KOPT-K1 (cell line): Measurements from ENCODE around the gene NTRK1.

ENCODE experiments used
- H3K27ac ChIP-seq: fragments of 200-600 bp; sonication (generic); 2 replicates; pipeline ENCODE4 v1.5.1; 2016; ENCODE audit warnings: antibody characterized with exemption, mild to moderate bottlenecking, low read depth, low read length; ENCODE audit not compliant: poor library complexity, severe bottlenecking
- H3K36me3 ChIP-seq: fragments of 200-600 bp; sonication (generic); 2 replicates; pipeline ENCODE4 v1.5.1; 2017; ENCODE audit warnings: antibody characterized with exemption, mild to moderate bottlenecking, low read length, moderate library complexity; ENCODE audit not compliant: insufficient read depth
- H3K9me3 ChIP-seq: fragments of 200-600 bp; sonication (generic); 2 replicates; pipeline ENCODE4 v1.5.1; 2017; ENCODE audit warnings: antibody characterized with exemption, low read length, mild to moderate bottlenecking; ENCODE audit not compliant: insufficient read depth, poor library complexity, severe bottlenecking

Gene NTRK1

GRCh38 chr1:156845055-156845952, 15.4 kb upstream of the NTRK1 start:
- Histone ChIP-seq H3K36me3 (no peaks in the 10 kb centered on the region), H3K9me3 (no peaks in the 10 kb centered on the region), H3K27ac (no peak overlapping the region)

- Histone ChIP-seq H3K9me3 (no peaks in the 10 kb centered on the region), H3K36me3 (no peaks in the 10 kb centered on the region), H3K27ac (no peak overlapping the region)
These were observed 14.6 kb upstream of the NTRK1 start for GRCh38 chr1:156845953-156846545.

DNA sequence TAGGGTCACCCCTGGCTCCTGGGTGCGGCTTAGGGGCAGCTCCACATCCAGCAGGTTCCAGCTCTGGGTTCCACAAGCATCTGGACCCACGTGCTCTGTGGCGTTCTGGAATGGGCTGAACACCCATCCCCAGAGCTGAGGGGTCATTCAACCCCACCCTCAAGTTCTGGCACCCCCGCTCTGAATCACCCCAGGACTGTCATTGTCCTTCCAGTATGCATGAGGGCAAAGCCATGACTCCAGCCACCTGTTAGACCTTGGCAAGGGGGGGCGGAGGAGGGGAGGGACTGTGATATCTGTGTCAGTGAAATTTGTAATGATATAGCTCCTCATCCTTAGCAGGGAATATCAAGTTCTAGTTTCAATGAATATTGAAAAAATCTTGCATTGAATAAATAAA, 14.0 kb upstream of the NTRK1 start:
- Histone ChIP-seq H3K27ac (no peak overlapping the region), H3K36me3 (no peaks in the 10 kb centered on the region), H3K9me3 (no peaks in the 10 kb centered on the region)

DNA sequence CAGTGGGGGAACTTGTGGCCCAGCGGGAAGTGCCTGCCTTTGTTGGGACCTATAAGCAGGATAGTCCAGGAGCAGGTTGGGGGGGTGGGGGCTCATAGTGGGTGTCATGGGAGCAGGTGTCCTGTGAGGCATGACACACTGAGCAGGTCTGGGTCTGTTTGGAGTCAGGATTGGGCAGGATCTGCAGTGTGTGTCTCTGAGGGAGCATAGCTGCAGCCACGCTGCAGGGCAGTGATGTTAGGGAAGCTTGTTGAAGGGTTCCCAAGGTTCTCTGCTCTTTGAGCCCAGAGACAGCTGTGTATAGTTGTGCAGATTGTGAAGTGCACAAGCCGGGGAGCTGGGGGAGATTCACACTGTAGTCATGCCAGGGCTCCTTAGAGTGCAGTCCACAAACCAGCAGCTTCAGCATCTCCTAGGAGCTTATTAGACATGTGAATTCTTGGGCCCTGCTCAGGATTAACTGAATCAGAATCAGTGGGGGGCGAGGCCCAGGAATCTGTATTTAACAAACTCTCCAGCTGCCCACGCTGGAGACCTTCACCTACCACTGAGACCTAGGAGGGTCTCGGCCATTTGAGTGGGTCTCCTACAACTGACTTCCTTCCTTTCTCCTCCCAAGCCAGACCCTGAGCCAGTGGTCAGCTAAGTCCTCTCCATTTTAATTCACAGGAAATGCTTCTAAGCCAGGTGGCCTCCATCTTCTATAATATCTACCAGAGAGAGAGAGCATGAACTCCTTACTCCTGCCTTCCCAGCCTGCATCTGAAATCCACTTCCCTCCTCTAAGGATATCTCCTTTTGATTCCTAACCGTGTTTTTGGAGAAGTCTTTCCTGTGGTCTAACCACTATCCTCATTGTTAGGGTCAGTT, 12.8 kb upstream of the NTRK1 start:
- H3K36me3 ChIP-seq, result no peaks in the 10 kb centered on the region
- H3K27ac ChIP-seq, result no peak overlapping the region
- no peaks in the 10 kb centered on the region for H3K9me3 ChIP-seq

- Histone ChIP-seq H3K9me3 (no peaks in the 10 kb centered on the region), H3K27ac (no peak overlapping the region), H3K36me3 (no peaks in the 10 kb centered on the region)
These were observed 12.1 kb upstream of the NTRK1 start for GRCh38 chr1:156848461-156849150.

GRCh38 chr1:156849151-156849496, 11.5 kb upstream of the NTRK1 start:
- no peaks in the 10 kb centered on the region for H3K9me3 ChIP-seq
- no peak overlapping the region for H3K27ac ChIP-seq
- no peaks in the 10 kb centered on the region for H3K36me3 ChIP-seq

DNA sequence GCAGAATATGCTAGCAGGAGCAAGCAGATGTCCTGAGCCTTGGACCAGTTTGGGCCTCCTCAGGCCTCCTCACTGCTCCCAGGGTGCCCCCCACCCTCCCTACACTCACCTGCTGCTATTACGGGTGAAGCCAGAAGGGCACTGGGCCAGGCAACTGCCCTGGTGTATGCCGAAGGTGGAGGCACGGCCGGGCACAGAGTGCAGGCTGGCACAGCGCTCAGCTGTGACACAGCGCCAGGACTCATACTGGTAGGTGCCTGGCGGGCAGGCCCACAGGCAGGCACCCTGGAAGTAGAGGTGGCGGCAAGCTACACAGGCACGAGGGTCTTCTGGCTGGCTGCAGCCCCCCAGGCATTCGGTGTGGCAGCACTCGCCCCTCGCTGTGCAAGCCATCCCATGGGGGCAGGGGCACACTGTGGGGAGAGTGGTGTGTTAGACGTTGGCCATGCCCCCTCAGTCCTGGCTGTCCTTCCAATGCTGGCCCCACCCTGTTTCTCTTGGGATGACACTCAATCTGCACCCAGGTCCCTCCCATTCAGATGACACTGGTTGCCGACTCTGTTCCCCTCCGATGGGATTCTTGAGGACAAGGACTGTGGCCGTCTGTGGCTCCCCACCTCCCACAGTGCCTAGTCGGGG, 8.8 kb upstream of the NTRK1 start:
- H3K9me3 ChIP-seq, result no peaks in the 10 kb centered on the region
- H3K36me3 ChIP-seq, result no peaks in the 10 kb centered on the region
- no peak overlapping the region for H3K27ac ChIP-seq

DNA sequence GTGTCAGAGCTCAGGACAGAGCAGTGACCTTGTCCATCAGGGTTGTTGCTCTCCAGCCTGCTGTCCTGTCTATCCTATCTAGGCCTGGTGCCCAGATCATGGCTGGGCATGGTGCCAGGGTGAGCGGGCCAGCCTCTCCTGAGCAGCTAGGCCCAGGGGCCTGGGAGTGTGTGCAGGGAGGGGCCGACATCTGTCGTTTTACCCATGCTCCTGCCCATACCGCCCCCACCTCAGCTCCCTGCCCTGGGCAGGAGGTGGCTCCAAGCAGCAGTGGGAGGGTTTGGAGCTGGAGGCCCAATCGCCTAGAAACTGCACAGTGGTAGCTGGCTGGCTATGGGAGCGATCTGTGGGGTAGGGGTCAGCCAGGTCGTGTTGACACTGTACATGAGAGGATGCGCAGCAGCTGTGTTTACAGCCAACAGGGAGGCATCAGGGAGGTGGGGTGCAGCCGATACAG, 8.2 kb upstream of the NTRK1 start:
- no peaks in the 10 kb centered on the region for H3K9me3 ChIP-seq
- H3K36me3 ChIP-seq, result no peaks in the 10 kb centered on the region
- no peak overlapping the region for H3K27ac ChIP-seq

- Histone ChIP-seq H3K9me3 (no peaks in the 10 kb centered on the region), H3K36me3 (no peaks in the 10 kb centered on the region), H3K27ac (no peak overlapping the region)
These were observed 6.9 kb upstream of the NTRK1 start for GRCh38 chr1:156853761-156854160.

GRCh38 chr1:156854634-156855033, 6.0 kb upstream of the NTRK1 start:
- H3K36me3 ChIP-seq, result no peaks in the 10 kb centered on the region
- no peak overlapping the region for H3K27ac ChIP-seq
- H3K9me3 ChIP-seq, result no peaks in the 10 kb centered on the region

DNA sequence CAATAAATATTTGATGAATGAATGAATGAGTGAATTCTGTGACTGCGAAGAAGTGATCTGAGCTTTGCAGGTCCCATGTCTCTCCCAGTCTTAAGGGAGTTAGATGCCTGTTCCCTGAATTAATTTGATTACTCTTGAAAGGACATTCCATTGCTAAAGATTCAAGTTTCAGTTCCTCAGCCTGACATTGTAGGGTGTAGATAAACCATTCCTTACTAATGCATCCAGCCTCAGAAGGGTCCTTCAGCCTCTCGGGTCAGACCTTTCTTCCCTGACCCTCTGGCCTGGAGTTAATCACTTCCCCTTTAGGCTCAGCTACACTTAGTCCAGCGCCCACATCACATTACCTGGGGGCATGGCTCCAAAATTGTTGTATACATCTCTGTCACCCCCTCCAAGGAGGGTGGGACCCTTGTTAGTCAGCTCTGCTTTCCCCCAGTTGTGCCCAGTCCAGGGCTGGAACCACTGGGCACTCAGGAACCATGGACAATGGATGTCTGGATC, 4.3 kb upstream of the NTRK1 start:
- Histone ChIP-seq H3K36me3 (no peaks in the 10 kb centered on the region), H3K9me3 (no peaks in the 10 kb centered on the region), H3K27ac (no peak overlapping the region)

- Histone ChIP-seq H3K9me3 (no peaks in the 10 kb centered on the region), H3K36me3 (no peaks in the 10 kb centered on the region), H3K27ac (no peak overlapping the region)
These were observed 3.1 kb upstream of the NTRK1 start for GRCh38 chr1:156857532-156857931.

DNA sequence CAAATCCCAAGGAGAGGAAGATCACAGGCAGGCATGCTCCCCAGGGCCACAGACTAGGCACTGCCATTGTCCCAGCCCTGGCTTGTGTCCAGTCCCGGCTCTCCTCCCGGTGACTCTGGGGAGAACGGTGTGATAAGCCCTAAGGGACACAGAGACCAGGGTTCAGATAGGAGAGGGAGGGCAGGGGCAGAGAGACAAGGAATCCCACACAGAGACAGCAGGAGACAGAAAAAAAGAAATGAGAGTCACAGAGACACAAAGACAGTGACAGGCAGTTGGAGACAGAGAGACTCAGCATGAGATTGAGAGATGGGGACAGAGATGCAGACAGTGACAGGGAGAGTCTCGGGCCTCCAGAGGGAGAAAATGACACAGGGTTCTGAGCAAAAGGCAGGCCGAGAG, 2.1 kb upstream of the NTRK1 start:
- Histone ChIP-seq H3K36me3 (no peaks in the 10 kb centered on the region), H3K27ac (no peak overlapping the region), H3K9me3 (no peaks in the 10 kb centered on the region)

DNA sequence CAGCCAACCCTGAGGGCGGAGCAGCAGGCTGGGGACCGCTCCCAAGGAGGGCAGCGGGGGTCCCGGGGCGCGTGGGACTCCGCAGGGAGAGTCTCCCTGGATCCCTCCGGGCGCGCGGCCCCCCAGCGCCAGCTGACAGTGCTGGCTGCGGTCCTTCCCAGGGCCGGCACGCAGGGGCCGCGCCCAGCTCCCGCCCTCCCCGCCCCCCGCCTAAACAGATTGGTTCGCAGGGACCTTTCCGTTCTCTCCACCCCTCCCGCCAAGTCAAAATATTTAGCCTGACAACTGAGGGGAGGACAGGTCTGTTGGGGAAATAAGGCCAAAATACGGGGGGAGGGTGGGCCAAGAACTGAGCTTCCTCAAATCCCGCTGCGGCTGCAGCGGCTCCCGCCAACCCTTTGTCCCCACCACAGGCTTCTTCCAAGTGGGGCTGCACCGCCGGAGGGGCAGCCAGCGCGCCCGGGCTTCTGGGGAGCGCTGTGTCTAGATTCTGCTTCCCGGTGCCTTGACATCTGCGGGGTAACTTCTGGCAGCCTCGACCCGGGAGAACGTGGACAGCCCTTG, 1.6 kb upstream of the NTRK1 start, which contains the start of gene INSRR:
Gene INSRR (minus strand): TSS at position 159 of the 564 bp plus-strand sequence. CDS start 496 bp downstream, outside the sequence.
- H3K27ac ChIP-seq, result no peak within 1 kb of the TSS
- H3K36me3 ChIP-seq, result no peaks in the 10 kb centered on the region
- H3K9me3 ChIP-seq, result no peaks in the 10 kb centered on the region
